ENCODE data around the gene MT1F.
"Not testable (repeated sequence)": the region's sequence is repeated elsewhere in the genome, so short reads cannot be mapped to it uniquely, and the experiment has no call there.

Gene MT1F

GRCh38 chr16:56657555-56658326 lies at the start of gene MT1F:
MT1F (plus strand) TSS chr16:56657959; CDS start chr16:56658059, 100 bp downstream.
- DNase-seq (ENCODE audit: low read depth, low spot score), result no peak

- DNase-seq (ENCODE audit: low read depth, low spot score), result peak; percentile 77
These were observed 49.5 kb upstream of the MT1F start, which contains the start of gene MT2A for GRCh38 chr16:56608043-56608875. MT2A (plus strand) TSS chr16:56608584; CDS start chr16:56608656, 72 bp downstream.

- DNase-seq (ENCODE audit: low read depth, low spot score), result no peak
These were observed 48.8 kb upstream of the MT1F start for GRCh38 chr16:56608876-56609462.

GRCh38 chr16:56609463-56609921 lies 48.3 kb upstream of the MT1F start:
- DNase-seq (ENCODE audit: low read depth, low spot score), result peak; percentile 57

GRCh38 chr16:56610017-56610608 lies 47.6 kb upstream of the MT1F start:
- peak; percentile 63 for DNase-seq (ENCODE audit: low read depth, low spot score)

- no peak for DNase-seq (ENCODE audit: low read depth, low spot score)
These were observed 47.1 kb upstream of the MT1F start for GRCh38 chr16:56610609-56611111.

GRCh38 chr16:56611281-56611833 lies 46.4 kb upstream of the MT1F start:
- no peak for DNase-seq (ENCODE audit: low read depth, low spot score)

GRCh38 chr16:56613706-56614105 lies 44.1 kb upstream of the MT1F start:
- DNase-seq (ENCODE audit: low read depth, low spot score), result no peak

GRCh38 chr16:56614549-56614991 lies 43.2 kb upstream of the MT1F start:
- DNase-seq (ENCODE audit: low read depth, low spot score), result no peak

GRCh38 chr16:56615353-56615752 lies 42.4 kb upstream of the MT1F start:
- DNase-seq (ENCODE audit: low read depth, low spot score), result no peak

- no peak for DNase-seq (ENCODE audit: low read depth, low spot score)
These were observed 41.0 kb upstream of the MT1F start for GRCh38 chr16:56616608-56617211.

- DNase-seq (ENCODE audit: low read depth, low spot score), result no peak
These were observed 40.3 kb upstream of the MT1F start for GRCh38 chr16:56617212-56618085.

- DNase-seq (ENCODE audit: low read depth, low spot score), result no peak
These were observed 39.6 kb upstream of the MT1F start for GRCh38 chr16:56618138-56618537.

GRCh38 chr16:56620339-56620897 lies 37.3 kb upstream of the MT1F start:
- no peak for DNase-seq (ENCODE audit: low read depth, low spot score)

GRCh38 chr16:56621665-56622445 lies 35.9 kb upstream of the MT1F start:
- not testable (repeated sequence) for DNase-seq (ENCODE audit: low read depth, low spot score)

GRCh38 chr16:56623184-56623583 lies 34.6 kb upstream of the MT1F start:
- not testable (repeated sequence) for DNase-seq (ENCODE audit: low read depth, low spot score)

- DNase-seq (ENCODE audit: low read depth, low spot score), result no peak
These were observed 34.1 kb upstream of the MT1F start for GRCh38 chr16:56623637-56624036.

GRCh38 chr16:56625140-56625942 lies 32.4 kb upstream of the MT1F start, which contains the start of gene MT1E:
MT1E (plus strand) TSS chr16:56625781; CDS start chr16:56625852, 71 bp downstream.
- no peak for DNase-seq (ENCODE audit: low read depth, low spot score)
